Measurements from ENCODE around the gene ISM1. TPM values are rescaled to one million over a fixed set of nuclear protein-coding genes. Genes with fewer than 3 reads are reported as not detected.

ISM1 gene
- not detected in 2 replicates for total RNA-seq

GRCh38 chr20:13220904-13221297, at the start of gene ISM1:
Gene ISM1, plus strand, starts transcription at chr20:13221274. Its CDS starts 503 bp downstream, at chr20:13221777.

Other genes starting within 250 kb of the ISM1 start
- 0.65 and 0.96 TPM in 2 replicates for gene SPTLC3, start 212.3 kb upstream of the ISM1 start, total RNA-seq